Osteocyte (in vitro differentiated cells): Measurements from ENCODE around the gene FSCN2. TPM values are rescaled to one million over a fixed set of nuclear protein-coding genes. Genes with fewer than 3 reads are reported as not detected.

Source experiments
- DNase-seq: peaks from one replicate; pipeline ENCODE4 v3.0.0; 2021; ENCODE audit warnings: mixed read lengths; ENCODE audit not compliant: unreplicated experiment; ENCODE audit errors: extremely low spot score
- H3K27ac Mint-ChIP-seq: one replicate; pipeline ENCODE4 v1.8.0; 2021; ENCODE audit warnings: mild to moderate bottlenecking, mixed read lengths; ENCODE audit not compliant: unreplicated experiment
- H3K27me3 Mint-ChIP-seq: one replicate; pipeline ENCODE4 v1.8.0; 2021; ENCODE audit warnings: mixed read lengths; ENCODE audit not compliant: unreplicated experiment
- H3K36me3 Mint-ChIP-seq: one replicate; pipeline ENCODE4 v1.8.0; 2021; ENCODE audit warnings: mixed read lengths; ENCODE audit not compliant: unreplicated experiment
- H3K4me1 Mint-ChIP-seq: one replicate; pipeline ENCODE4 v1.8.0; 2021; ENCODE audit warnings: mixed read lengths; ENCODE audit not compliant: unreplicated experiment
- H3K4me3 Mint-ChIP-seq: one replicate; pipeline ENCODE4 v1.8.0; 2021; ENCODE audit warnings: mild to moderate bottlenecking, moderate library complexity, mixed read lengths; ENCODE audit not compliant: unreplicated experiment
- H3K9me3 Mint-ChIP-seq: one replicate; pipeline ENCODE4 v1.8.0; 2021; ENCODE audit warnings: mixed read lengths; ENCODE audit not compliant: unreplicated experiment
- total RNA-seq: library from RNA; stranded (reverse); gene quantifications from 2 replicates; pipeline ENCODE4 v1.2.1, GENCODE V29; 2021
- TF ChIP-seq, protein P1 (sequence below): fragments of 200-600 bp; sonication (generic); IDR thresholded peaks from 2 replicates; pipeline ENCODE4 v1.5.0; 2021; ENCODE audit warnings: antibody characterized with exemption, mild to moderate bottlenecking, moderate library complexity

FSCN2 gene
- total RNA-seq, 1 donor from 2014 or later: 3.0 TPM

DNA sequence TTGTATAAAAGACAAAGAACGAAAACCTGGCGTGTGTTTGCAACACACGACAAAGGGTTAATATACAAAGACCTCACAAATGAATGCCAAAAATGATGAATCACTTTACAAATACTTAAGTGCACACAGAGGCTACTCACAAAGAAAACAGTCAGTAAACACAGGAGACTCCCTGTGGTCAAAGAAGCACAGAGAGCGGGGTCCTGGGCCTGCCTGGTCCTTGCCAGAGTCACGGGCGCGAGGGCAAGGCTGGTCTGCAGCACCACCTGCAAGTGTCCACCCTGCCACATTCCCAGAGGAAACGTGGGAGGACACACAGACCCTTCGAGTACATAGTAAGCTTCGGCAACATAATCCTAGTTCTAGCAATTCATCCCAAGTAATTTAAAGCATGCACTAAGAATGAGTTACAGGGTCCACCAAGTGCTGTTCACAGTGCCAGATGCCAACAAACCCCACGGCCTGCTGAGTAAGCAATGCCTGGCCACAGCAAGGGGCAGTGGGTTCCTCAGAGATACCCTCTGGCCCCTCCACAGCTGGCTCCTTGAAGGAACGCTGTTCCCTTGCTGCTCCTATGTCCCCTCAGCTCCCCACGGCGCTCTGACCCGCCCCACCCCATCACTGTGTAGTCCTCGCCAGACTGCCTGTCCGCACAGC is 48.6 kb downstream of the FSCN2 start:
- Mint-ChIP-seq H3K9me3 (no peaks in the 10 kb centered on the region), H3K27me3 (no peaks in the 10 kb centered on the region), H3K4me1 (peaks cover 72% of the 10 kb centered on the region), H3K27ac (peak overlapping the region; percentile 92), H3K36me3 (peaks cover 42% of the 10 kb centered on the region), H3K4me3 (peak overlapping the region; percentile 50)
- DNase-seq: no peak
- TF ChIP-seq, protein P1, sequence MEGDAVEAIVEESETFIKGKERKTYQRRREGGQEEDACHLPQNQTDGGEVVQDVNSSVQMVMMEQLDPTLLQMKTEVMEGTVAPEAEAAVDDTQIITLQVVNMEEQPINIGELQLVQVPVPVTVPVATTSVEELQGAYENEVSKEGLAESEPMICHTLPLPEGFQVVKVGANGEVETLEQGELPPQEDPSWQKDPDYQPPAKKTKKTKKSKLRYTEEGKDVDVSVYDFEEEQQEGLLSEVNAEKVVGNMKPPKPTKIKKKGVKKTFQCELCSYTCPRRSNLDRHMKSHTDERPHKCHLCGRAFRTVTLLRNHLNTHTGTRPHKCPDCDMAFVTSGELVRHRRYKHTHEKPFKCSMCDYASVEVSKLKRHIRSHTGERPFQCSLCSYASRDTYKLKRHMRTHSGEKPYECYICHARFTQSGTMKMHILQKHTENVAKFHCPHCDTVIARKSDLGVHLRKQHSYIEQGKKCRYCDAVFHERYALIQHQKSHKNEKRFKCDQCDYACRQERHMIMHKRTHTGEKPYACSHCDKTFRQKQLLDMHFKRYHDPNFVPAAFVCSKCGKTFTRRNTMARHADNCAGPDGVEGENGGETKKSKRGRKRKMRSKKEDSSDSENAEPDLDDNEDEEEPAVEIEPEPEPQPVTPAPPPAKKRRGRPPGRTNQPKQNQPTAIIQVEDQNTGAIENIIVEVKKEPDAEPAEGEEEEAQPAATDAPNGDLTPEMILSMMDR: no peak

DNA sequence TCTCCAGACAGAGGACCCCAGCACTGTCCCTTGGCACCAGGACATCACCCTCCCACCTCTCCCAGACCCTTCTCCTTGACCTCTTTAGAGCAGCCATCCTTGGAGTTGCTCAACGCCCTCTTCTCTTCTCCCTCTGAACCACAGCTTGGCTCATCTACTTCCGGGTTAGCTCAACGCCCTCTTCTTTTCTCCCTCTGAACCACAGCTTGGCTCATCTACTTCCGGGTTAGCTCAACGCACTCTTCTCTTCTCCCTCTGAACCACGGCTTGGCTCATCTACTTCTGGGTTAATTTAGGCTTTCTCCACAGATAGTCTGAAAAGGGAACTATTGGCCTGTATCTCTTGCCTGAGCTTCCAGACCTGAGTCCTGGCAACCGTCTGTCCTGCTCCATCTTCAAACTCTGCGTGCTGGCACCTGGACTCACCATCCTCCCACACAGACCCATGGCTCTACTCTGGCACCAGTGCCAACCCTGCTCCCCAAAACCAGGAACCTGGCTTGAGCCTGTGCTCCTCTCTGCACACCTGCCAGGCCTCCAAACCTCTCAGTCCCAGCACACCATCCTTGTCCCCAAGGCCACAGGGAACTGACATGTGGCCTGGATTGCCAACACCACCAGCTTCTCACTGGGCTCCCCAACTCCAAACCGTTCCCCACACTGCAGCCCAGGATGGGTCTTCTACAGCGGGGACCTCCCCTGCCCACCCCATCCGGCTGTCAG is 49.3 kb downstream of the FSCN2 start:
- H3K4me3 Mint-ChIP-seq: peak overlapping the region; percentile 50
- H3K36me3 Mint-ChIP-seq: peaks cover 40% of the 10 kb centered on the region
- peaks cover 77% of the 10 kb centered on the region for H3K4me1 Mint-ChIP-seq
- H3K27ac Mint-ChIP-seq: peak overlapping the region; percentile 92
- no peak for DNase-seq
- TF ChIP-seq, protein P1: no peak
- H3K27me3 Mint-ChIP-seq: no peaks in the 10 kb centered on the region
- no peaks in the 10 kb centered on the region for H3K9me3 Mint-ChIP-seq

DNA sequence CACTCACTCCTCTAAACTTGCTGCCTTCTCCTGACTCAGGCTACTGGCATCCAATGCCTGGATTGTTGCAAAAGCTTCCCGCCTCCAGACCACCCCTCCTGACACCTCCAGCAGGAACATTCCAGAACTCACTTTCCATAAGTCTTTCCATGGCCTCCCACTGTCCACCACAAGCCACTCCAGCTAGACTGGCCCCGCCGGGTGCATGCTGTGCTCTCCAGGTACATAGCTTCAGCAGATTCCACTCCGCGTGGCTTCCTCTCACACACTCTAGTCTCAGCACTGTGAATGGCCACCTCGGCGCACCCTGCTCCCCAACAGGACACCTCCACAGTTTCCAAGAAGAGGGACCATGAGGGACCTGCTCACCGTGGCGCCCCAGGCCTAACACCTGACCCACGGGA is 49.9 kb downstream of the FSCN2 start:
- H3K4me3 Mint-ChIP-seq: peak overlapping the region; percentile 50
- H3K9me3 Mint-ChIP-seq: no peaks in the 10 kb centered on the region
- H3K36me3 Mint-ChIP-seq: peaks cover 36% of the 10 kb centered on the region
- no peak for DNase-seq
- peak overlapping the region; percentile 92 for H3K27ac Mint-ChIP-seq
- TF ChIP-seq, protein P1: no peak
- H3K4me1 Mint-ChIP-seq: peaks cover 78% of the 10 kb centered on the region
- H3K27me3 Mint-ChIP-seq: no peaks in the 10 kb centered on the region

DNA sequence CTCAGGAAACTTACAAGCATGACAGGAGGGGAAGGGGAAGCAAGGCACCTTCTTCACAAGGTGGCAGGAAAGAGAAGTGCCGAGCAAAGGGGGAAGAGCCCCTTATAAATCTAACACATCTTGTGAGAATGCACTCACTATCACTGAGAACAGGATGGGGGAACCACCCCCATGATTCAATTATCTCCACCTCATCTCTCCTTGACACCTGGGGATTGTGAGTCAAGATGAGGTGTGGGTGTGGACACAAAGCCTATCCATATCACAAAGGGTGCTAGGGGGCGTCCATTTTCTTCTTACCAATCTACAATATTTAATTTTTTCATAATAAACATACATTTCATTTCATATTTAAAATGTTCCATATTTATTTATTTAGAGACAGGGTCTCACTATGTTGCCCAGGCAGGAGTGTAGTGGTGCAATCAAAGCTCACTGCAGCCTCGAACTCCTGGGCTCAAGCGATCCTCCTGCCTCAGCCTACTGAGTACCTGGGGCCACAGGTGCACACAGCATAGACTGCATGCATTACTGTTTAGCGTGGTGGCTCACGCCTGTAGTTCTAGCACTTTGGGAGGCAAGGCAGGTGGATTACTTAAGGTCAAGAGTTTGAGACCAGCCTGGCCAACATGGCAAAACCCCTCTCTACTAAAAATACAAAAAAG is 50.5 kb downstream of the FSCN2 start:
- TF ChIP-seq, protein P1: no peak
- no peaks in the 10 kb centered on the region for H3K27me3 Mint-ChIP-seq
- peak overlapping the region; percentile 92 for H3K27ac Mint-ChIP-seq
- H3K4me3 Mint-ChIP-seq: peak overlapping the region; percentile 50
- no peaks in the 10 kb centered on the region for H3K9me3 Mint-ChIP-seq
- peaks cover 38% of the 10 kb centered on the region for H3K36me3 Mint-ChIP-seq
- no peak for DNase-seq
- H3K4me1 Mint-ChIP-seq: peaks cover 84% of the 10 kb centered on the region

DNA sequence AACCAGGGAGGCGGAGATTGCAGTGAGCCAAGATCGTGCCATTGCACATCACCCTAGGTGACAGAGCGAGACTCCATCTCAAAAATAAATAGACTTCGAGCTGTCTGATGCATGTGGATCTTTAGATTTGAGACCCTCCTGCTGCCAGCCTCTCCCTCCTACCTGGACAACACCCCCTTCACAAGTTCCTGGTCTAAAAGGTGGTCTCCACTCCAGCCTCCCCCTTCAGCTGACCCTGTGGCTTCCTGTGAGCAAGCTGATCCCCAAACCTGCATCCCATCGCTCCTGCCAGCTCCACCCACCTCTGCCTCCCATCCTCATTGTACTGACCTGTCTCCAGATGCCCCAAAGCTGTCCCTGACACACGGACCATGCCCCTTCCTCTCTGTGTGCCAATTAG is 51.1 kb downstream of the FSCN2 start:
- no peak for DNase-seq
- H3K9me3 Mint-ChIP-seq: no peaks in the 10 kb centered on the region
- H3K27ac Mint-ChIP-seq: peak overlapping the region; percentile 86
- H3K36me3 Mint-ChIP-seq: peaks cover 34% of the 10 kb centered on the region
- H3K4me3 Mint-ChIP-seq: no peak overlapping the region
- no peaks in the 10 kb centered on the region for H3K27me3 Mint-ChIP-seq
- peaks cover 87% of the 10 kb centered on the region for H3K4me1 Mint-ChIP-seq
- TF ChIP-seq, protein P1: no peak
